LoVo (cell line): Measurements from ENCODE around the gene PIAS2.
"Not testable (repeated sequence)": the region's sequence is repeated elsewhere in the genome, so short reads cannot be mapped to it uniquely, and the experiment has no call there.

ENCODE experiments used
- DNase-seq: peaks from one replicate; pipeline ENCODE4 v3.0.0-alpha.2; 2016; ENCODE audit warnings: low spot score

The PIAS2 gene, protein sequence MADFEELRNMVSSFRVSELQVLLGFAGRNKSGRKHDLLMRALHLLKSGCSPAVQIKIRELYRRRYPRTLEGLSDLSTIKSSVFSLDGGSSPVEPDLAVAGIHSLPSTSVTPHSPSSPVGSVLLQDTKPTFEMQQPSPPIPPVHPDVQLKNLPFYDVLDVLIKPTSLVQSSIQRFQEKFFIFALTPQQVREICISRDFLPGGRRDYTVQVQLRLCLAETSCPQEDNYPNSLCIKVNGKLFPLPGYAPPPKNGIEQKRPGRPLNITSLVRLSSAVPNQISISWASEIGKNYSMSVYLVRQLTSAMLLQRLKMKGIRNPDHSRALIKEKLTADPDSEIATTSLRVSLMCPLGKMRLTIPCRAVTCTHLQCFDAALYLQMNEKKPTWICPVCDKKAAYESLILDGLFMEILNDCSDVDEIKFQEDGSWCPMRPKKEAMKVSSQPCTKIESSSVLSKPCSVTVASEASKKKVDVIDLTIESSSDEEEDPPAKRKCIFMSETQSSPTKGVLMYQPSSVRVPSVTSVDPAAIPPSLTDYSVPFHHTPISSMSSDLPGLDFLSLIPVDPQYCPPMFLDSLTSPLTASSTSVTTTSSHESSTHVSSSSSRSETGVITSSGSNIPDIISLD

GRCh38 chr18:46917108-46917802, at the start of gene PIAS2, which contains the start of gene KATNAL2:
PIAS2 (minus strand) TSS chr18:46917507; CDS start chr18:46917345, 162 bp downstream.
KATNAL2 (plus strand) TSS chr18:46917602; CDS start chr18:46946873, 29,271 bp downstream.
- peak; percentile 87 for DNase-seq

DNA sequence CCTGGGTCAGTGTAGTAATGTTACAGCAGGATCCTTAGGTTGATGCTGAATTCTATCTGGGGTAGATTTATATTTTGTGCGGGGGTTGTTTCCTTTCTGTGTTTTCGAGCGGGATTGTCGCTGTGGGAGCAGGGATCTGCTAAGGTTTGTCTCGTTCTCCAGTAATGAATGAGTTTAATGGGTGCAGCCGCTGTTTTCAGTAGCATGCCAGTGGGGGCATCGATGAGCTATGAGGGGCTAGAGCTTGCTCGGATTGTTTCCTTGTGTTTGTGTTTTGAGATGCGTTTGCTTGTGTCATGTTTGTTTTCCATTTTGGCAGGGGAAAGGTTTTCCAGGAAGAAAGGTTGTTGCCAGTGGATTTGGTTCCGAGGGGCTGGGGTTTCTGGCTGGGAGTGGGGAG, 49.0 kb upstream of the PIAS2 start:
- DNase-seq = not testable (repeated sequence)

DNA sequence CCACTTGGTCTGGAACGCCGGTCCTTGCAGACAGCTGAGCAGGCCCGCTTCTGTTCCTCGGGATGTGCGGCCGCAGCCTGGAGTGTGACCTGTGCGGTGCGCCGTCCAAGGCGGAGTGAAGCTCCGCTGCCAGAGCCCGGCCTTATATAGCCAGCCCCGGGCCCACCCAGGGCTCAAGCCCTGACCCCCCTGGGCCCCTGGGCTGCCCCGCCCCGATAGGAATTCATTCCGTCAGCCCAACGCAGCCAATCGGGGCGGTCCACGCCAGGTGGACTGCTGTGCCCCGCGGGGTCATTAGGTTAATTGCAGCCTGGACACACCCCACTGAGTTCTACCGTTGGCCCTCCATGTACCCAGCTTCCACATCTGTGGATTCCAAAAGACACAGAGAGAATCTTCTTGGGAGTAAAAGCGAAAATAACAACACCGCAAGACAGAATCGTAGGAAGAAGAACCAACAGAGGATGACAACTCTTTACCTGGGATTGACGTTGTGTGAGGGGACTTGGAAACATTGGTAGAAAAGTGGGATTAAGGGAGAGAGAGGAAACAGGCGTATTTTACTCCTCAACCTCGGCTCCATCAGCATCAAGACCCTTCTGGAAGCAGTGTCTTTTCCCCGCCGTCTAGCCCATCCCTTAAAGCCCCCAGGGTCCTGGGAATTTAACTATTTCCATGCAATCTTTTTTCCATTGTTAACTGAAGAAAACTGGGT, 47.4 kb upstream of the PIAS2 start:
- not testable (repeated sequence) for DNase-seq

GRCh38 chr18:46963656-46964578, 46.6 kb upstream of the PIAS2 start:
- DNase-seq = not testable (repeated sequence)

DNA sequence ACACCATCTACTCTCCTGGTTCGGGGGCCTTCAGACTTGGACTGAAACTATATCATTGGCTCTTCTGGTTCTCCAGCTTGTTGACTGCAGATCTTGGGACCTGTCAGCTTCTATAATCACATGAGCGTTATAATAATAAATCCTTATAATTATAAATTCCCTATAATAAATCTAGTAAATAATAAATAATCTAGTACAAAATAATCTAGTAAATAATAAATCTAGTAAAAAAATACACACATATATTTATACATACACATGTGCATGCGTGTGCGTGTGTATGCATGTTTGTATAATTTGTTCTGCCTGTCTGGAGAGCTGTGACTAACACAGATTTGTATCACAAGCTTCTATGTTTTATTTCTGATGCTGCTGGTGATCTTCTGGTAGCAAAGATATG, 40.9 kb upstream of the PIAS2 start:
- DNase-seq = no peak

- DNase-seq = no peak
These were observed 35.9 kb upstream of the PIAS2 start for GRCh38 chr18:46953195-46953594.

- DNase-seq = no peak
These were observed 32.9 kb upstream of the PIAS2 start for GRCh38 chr18:46950064-46950656.

GRCh38 chr18:46946656-46947282, 29.5 kb upstream of the PIAS2 start:
- DNase-seq = no peak

GRCh38 chr18:46942646-46943045, 25.3 kb upstream of the PIAS2 start:
- DNase-seq = no peak

DNA sequence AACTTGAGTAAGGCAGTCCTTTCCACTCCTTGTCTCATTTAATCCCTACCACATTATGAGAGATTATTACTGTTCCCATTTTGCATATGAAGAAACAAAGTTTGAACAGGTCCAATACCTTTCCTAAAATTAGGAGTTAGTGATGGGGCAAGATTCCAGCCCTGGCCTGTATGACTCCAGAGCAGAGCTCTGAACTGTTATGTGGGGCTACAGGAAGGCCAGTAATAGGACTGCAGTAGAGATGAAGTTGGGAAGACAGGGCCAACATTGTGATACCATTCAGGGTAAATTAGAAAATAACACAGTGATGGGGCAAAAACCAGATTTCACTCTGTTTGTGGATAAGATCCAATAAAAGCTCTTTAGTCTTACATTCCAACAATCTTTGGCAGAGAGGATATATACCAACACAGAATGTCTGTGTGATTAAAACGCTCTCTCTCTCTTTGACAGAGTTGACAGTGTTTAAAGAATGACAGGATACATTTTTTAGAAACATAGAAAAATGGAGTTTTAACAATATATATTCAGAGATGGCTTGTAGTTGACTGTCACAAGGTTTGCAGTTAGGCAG, 22.8 kb upstream of the PIAS2 start:
- DNase-seq = no peak

GRCh38 chr18:46939337-46939963, 22.1 kb upstream of the PIAS2 start:
- DNase-seq = no peak

DNA sequence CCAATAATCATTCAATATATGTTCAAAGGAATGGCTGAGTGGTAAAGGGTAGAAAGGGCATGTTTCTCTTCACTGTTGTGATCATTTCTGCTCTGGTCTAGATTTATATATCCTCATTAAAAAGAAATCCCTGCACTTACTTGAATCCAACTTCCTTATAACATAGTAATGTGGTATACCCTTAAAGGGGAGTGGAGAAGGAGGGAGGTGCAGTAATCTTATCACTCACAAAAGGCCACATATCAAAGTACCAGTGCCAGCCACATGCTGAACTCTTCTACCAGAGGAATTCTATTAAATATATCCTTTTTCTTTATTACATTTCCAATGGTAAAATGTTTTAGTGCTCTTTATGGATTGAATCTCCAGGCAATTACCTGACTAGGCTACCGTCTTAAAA, 3.3 kb upstream of the PIAS2 start:
- DNase-seq = no peak

DNA sequence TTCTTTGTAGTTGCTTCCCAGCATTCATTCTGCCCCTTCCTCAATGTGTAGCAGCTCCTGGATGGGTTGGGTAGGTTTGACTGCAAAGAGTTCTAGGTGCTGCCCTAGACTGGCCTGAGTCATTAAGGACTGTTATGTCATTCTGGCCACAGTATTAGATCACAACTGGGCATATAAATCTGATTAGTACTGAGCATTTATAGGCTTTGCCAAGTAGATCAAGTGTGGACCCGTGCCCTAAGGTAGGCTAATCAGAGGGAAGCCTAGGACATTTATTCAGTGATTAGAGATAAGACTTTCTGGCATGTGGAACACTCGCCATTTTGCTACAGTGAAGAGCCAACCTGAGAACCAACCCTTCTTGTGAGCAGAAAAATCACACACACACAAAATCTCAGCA, 2.8 kb upstream of the PIAS2 start:
- DNase-seq = no peak

DNA sequence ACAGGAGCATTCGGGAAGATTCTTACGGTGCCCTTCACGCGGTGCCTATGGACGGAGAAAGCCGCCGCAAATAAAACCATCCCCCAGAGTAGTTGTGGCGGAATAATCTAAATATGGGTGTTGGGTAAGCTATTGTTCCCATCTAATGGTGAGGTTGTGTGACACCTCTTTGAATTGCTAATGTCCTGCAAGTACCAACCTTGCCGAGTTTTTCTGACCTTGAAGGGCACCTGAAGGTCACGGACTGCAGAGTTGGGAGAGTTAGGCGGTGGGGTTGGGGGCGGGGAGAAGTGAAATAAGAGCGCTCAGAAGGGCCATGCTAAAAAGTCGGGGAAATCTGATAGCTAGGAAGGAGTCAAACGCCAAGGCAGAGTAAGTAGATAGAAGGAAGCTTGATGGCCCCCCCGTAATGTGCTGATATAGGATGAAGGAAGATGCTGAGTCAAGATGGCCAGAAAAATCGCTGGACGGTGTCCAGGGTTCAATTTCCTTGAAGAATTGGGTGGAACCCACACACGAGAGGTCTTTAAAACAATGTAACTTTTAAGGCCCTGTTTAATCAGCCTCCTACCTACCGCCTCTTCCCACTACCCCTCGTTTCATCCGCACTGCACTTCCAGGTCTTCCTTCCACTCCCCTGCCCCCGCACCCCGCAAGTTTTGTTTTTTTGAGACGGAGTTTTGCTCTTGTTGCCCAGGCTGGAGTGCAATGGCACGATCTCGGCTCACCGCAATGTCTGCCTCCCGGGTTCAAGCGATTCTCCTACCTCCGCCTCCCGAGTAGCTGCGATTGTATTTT, 695 bp upstream of the PIAS2 start:
- DNase-seq = peak; percentile 7

GRCh38 chr18:46916551-46917107, 678 bp downstream of the PIAS2 start:
- peak; percentile 20 for DNase-seq

DNA sequence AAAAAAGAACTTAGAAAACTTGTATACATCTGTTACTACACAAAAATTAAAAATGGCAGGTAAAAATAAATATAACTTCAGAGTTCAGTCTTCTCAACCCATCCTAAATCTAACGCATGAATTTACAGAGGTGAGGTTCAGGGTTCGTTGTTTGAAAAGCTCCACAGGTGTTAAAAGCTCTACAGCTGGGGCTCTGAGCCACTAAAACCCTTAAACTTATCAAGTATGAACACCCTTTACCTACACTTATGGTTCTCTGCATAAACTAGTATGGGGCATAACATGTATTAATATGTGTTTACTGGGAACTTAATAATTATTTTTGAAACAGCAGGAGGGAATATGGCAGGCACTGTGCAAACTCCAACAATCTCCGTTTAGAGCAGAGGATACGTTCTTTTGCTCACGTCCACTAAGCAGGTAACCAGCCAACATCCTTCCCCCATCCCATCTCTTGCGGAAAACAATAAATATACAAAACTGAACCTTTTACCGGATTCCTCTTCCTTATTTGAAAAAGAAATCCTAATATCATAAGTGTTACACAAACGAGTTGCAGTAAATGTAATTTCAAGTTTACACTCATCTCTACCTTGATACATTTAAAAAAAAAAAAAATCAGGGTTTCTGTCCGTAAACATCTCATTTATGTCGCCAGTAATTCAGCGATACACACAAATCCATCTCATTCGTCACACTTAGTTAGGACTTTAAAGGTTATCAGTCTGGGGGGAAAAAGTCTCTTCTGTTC, 1.3 kb downstream of the PIAS2 start:
- no peak for DNase-seq

DNA sequence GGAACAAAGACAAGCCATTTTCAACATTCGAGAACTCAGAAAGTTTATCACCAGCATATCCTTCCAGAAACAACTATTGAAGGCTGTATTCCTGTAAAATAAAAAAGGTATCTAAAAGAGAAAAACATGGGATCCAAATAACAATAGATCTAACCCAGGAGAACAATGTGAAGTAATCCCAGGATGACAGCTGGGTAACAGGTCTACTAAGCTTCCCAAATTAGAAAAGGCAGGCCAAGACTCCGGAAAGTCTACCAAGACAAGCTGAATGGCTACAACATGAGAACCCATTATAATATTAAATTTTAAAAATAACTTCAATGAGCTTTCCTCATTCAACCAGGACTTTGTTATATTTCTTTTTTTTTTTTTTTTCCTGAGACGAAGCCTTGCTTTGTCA, 6.5 kb downstream of the PIAS2 start:
- no peak for DNase-seq
